CD4-positive, alpha-beta T cell treated with Interferon gamma for 1 hour (primary cell): ENCODE data around the gene USP5.
"Not testable (repeated sequence)": the region's sequence is repeated elsewhere in the genome, so short reads cannot be mapped to it uniquely, and the experiment has no call there.

Experiments used
- DNase-seq: peaks from one replicate; pipeline ENCODE4 v3.0.0-alpha.2; 2020

USP5 gene

GRCh38 chr12:6843118-6843902 lies 8.6 kb upstream of the USP5 start:
- no peak for DNase-seq

GRCh38 chr12:6845395-6845794 lies 6.6 kb upstream of the USP5 start:
- DNase-seq: no peak

DNA sequence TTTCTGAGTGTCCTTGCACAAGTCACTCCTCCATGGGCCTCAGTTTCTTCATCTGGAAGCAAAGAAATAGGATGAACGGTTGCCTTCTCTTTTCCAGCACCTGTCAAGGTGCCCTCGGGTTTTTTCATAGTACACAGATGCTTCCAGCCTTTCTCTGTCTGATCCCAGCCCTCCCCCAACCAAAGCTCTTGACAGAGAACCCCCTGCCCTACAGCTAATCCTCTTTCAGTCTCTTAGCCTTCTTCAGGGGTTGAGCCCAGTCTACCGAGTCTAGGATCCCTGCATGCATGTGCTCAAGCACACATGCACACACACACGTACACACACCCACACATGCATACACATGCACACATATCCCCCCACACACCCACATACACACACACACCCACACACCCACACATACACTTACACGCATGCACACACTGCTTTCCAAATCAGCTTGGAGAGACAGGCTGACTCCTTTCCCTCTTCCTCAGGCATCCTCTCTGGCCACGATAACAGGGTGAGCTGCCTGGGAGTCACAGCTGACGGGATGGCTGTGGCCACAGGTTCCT lies 5.6 kb upstream of the USP5 start:
- no peak for DNase-seq

- no peak for DNase-seq
Observed at GRCh38 chr12:6847676-6848075, 4.3 kb upstream of the USP5 start.

- DNase-seq: no peak
Observed at GRCh38 chr12:6849427-6849826, 2.5 kb upstream of the USP5 start.

GRCh38 chr12:6849976-6850560 lies 1.9 kb upstream of the USP5 start:
- DNase-seq: no peak

DNA sequence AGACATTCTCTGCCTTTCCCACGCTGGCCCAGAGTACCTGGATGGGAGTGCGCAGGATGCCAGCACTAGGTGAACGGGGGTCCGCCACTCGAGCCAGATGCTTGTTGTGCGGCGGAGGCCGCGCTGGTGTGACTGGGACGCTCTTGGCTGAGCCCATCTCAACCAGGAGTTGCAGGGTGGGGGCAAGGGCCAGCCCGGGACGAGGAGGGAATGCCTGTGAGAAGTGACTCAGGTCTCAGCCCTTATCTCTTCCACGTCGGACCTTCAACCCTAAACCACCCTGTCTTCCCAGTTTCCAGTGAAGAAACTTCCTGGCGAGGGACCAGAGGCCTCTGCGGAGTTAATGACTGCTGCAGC lies 1.2 kb upstream of the USP5 start:
- no peak for DNase-seq

DNA sequence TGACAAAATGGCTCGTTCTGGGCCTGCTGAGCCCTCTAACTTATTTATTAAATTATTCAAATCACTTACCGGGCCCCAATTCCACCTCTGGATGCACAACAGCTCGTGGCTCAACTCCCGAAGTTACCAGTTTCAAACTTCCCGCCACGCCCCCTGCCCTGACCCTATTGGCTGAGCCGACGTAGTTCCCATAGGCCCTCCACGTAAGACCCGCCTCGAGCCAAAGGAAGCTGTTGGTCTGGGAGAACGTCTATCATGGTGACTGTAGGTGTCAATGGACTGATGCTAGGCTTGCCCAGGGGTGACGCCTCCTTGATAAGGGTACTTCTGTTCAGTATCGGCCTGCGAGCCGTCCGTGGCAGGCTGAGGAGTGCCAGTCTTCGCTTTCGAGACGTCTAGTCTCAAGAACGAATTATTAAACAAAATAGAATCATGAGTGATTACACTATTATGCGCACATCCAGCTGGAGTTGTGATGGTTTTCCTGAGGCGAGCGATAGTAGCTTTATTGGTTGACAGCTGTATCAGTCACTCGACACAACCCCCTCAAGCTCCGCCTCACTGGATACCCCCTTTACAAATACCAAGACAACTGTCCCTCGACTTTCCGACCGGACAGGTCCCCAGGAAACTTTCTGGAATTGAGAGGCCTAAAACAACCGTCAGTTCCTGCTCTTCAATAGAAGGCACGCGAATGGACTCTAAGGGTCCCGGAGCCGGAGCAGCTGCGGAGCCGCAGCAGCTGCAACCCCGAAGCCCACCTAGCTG lies 613 bp upstream of the USP5 start, which contains the start of gene CDCA3:
TSS of gene CDCA3 (minus strand) at position 134 of the 768 bp plus-strand sequence. CDS start 334 bp downstream, outside the sequence.
- peak; percentile 97 for DNase-seq

GRCh38 chr12:6852651-6853354 lies 853 bp downstream of the USP5 start:
- peak; percentile 44 for DNase-seq

GRCh38 chr12:6853626-6854025 lies 1.7 kb downstream of the USP5 start:
- no peak for DNase-seq

- DNase-seq: no peak
Observed at GRCh38 chr12:6854036-6854435, 2.1 kb downstream of the USP5 start.

DNA sequence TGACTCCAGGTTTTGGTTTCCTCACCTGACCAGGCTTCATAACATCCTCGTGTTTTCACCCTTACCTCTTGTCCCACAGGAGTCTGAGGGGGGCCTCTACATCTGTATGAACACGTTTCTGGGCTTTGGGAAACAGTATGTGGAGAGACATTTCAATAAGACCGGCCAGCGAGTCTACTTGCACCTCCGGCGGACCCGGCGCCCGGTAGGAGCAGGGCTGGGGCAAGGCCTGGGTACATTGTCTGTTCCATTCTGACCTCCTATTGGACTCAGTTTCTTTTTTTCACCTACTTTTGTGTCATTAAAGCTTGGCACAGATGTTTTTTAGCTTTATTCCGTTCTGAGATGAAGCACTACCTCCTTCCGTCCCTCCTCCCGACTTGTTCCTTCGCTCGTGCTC lies 3.4 kb downstream of the USP5 start:
- no peak for DNase-seq

DNA sequence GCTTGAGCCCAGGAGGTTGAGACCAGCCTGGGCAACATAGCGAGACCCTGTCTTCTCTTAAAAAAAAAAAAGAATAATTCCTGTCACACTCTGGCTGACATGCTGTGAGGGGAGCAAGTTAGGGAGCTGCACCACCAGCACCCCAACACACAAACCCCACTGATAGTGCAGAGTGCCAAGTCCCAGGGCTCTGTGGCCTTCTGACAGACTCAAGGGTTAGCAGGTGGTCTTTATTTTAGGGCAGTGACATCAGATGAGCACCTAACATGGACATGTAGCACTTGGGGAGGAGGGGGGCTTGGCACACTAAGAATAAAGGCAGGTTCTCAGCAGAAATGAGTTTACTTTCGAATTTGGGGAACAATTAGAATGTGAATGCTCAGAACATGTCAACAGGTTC lies 6.8 kb downstream of the USP5 start:
- no peak for DNase-seq

DNA sequence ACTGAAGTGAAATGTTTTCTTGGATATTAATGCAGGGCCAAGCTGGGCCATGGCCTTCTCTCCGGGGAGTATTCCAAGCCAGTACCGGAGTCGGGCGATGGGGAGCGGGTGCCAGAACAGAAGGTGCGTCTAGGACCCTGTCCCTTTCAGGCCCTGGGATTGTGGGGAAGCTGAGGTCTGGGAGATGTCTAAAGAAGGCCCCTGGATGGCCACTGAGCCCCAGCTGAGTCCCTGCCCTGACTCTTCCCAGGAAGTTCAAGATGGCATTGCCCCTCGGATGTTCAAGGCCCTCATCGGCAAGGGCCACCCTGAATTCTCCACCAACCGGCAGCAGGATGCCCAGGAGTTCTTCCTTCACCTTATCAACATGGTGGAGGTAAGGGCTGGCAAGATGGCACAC lies 8.2 kb downstream of the USP5 start:
- DNase-seq: no peak

GRCh38 chr12:6860942-6861341 lies 9.0 kb downstream of the USP5 start:
- DNase-seq: no peak

DNA sequence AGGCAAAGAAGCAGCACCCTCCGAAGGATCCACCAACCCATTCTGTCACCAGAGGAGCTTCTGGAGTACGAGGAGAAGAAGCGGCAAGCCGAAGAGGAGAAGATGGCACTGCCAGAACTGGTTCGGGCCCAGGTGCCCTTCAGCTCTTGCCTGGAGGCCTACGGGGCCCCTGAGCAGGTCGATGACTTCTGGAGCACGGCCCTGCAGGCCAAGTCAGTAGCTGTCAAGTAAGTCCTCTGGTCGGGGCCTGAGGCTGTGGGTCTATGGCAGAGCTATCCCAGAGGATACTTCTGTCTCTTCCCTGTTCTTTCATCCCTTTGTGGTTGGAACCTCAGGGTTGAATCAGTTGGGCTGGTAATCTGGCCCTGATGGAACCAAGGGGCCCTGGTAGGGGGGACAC lies 9.4 kb downstream of the USP5 start:
- DNase-seq: no peak

DNA sequence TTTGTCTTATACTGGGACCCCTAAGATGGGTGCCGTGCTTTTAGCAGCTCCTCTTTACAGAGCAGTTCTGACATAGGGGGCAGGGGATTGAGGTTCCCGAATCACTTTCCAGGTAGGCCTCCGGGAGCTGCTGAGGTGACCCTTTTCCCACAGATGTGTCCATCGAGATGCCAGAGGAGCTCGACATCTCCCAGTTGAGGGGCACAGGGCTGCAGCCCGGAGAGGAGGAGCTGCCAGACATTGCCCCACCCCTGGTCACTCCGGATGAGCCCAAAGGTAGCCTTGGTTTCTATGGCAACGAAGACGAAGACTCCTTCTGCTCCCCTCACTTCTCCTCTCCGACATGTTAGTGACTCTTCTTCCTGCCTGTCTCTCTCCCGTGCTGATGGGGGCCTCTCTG lies 11.1 kb downstream of the USP5 start:
- DNase-seq: no peak

GRCh38 chr12:6863586-6864321 lies 11.8 kb downstream of the USP5 start:
- DNase-seq: no peak

DNA sequence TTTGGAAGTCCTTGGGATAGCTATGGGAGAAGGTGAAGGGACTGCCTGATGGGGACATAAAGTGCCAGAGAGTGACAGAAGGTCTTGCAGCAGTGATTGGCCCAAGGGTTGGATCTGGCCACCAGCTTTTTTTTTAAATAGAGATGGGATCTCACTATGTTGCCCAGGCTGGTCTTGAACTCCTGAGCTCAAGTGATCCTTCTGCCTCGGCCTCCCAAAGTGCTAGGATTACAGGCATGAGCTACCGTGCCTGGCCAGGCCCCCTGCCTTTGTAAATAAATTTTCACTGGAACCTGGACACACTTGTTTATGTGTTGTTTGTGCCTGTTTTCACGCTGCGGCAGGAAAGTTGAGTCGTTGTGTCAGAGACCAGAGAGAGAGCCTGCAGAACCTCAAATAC lies 13.4 kb downstream of the USP5 start:
- not testable (repeated sequence) for DNase-seq

DNA sequence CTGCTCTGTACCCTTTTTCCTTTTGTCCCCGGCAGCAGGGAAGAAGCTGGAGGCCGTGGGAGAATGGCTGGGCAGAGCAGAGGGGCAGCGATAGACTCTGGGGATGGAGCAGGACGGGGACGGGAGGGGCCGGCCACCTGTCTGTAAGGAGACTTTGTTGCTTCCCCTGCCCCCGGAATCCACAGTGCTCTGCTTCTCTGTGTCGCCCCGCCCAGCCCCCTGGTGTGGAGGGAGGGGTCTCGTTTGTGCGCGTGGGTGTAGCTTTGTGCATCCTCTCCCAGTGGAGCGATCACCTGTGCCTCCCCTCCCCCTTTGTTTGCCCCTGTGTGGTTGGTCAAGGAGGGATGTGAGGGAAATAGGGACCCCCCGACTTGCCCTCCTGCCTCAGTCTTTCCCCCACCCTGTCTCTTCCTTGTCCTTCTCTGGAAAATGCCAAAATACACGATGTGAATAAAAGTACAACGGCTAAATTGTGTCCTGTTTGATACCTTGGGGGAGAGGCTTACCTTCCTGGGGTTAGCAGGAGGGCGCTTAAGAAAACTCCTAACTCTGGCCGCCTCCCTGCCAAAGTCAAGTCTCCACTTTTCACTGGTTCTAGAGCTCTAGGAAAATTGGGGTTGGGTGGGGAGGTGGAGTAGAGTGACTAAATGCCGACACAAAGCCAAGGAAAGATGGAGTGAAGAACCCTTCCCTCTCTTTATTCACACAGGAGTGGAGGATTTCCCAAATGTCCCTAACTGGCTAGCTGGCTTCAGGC lies 14.4 kb downstream of the USP5 start:
- no peak for DNase-seq

- no peak for DNase-seq
Observed at GRCh38 chr12:6866920-6867412, 15.0 kb downstream of the USP5 start.
